ENCODE data around the gene SLC24A2.

- no peak for TF ChIP-seq POLR2AphosphoS5 (IDR thresholded peaks at IDR 0.05)
- no peak for TF ChIP-seq CTCF (IDR thresholded peaks at IDR 0.05)
Measured at GRCh38 chr9:19784136-19784535, 4.7 kb downstream of the SLC24A2 start.
